HCT116 (cell line): Measurements from ENCODE around the gene ANKRD18A.

Source experiments
- ATF3 ChIP-seq: IDR thresholded peaks from 2 replicates; pipeline ENCODE4 v1.6.1; 2012
- CTCF ChIP-seq, 3 experiments: fragments of 200-600 bp in 1 of 3; sonication (generic) in 1 of 3; IDR thresholded peaks in 2 of 3; conservative IDR thresholded peaks in 1 of 3; 2 replicates each; pipeline ENCODE4 v1.5.1; 2012 to 2017; ENCODE audit warnings: low read depth in 2 of 3, low read length in 2 of 3, antibody characterized with exemption in 1 of 3, borderline replicate concordance in 1 of 3, control low read depth in 1 of 3, mild to moderate bottlenecking in 1 of 3, mixed read lengths in 1 of 3, mixed run types in 1 of 3, moderate library complexity in 1 of 3; ENCODE audit not compliant: insufficient read depth in 1 of 3
- EGR1 ChIP-seq: IDR thresholded peaks from 2 replicates; pipeline ENCODE4 v1.6.1; 2012; ENCODE audit warnings: low read depth
- EZH2 ChIP-seq: fragments of 200-600 bp; sonication (generic); IDR thresholded peaks from 2 replicates; pipeline ENCODE4 v1.6.1; 2017; ENCODE audit warnings: antibody characterized with exemption, mixed run types
- EZH2phosphoT487 ChIP-seq: fragments of 200-600 bp; IDR thresholded peaks from 2 replicates; pipeline ENCODE4 v1.6.1; 2018; ENCODE audit warnings: antibody characterized with exemption, borderline replicate concordance
- FOSL1 ChIP-seq: IDR thresholded peaks from 2 replicates; pipeline ENCODE4 v1.6.1; 2012; ENCODE audit warnings: low read depth
- MAX ChIP-seq: IDR thresholded peaks from 2 replicates; pipeline ENCODE4 v1.6.1; 2012
- POLR2A ChIP-seq: IDR thresholded peaks from 2 replicates; pipeline ENCODE4 v1.7.0; 2011; ENCODE audit warnings: borderline replicate concordance; ENCODE audit not compliant: insufficient read depth, insufficient read length; ENCODE audit errors: extremely low read depth
- POLR2AphosphoS5 ChIP-seq: IDR thresholded peaks from 2 replicates; pipeline ENCODE4 v1.6.1; 2011; ENCODE audit warnings: mild to moderate bottlenecking, low read depth, low read length, moderate library complexity
- TCF7L2 ChIP-seq: IDR thresholded peaks from 2 replicates; pipeline ENCODE4 v1.7.0; 2011; ENCODE audit warnings: borderline replicate concordance, inconsistent platforms; ENCODE audit not compliant: insufficient read depth, insufficient read length; ENCODE audit errors: extremely low read depth
- ZBTB33 ChIP-seq: IDR thresholded peaks from 2 replicates; pipeline ENCODE4 v1.6.1; 2011; ENCODE audit warnings: mild to moderate bottlenecking, low read length, moderate library complexity; ENCODE audit not compliant: insufficient replicate concordance; ENCODE audit errors: extremely low read depth
- ZFX ChIP-seq: fragments of 450-650 bp; IDR thresholded peaks from 2 replicates; pipeline ENCODE4 v1.6.1; 2017

- no peak for TF ChIP-seq ZBTB33
- no peak for TF ChIP-seq CTCF (IDR thresholded peaks at IDR 0.05 in 2 of 3, conservative IDR thresholded peaks at IDR 0.05 in 1 of 3; ENCODE audit: borderline replicate concordance in 1 of 3, insufficient read depth in 1 of 3, low read depth in 2 of 3, low read length in 2 of 3)
- TF ChIP-seq POLR2AphosphoS5 = no peak
- TF ChIP-seq FOSL1 = no peak
- TF ChIP-seq POLR2A = no peak
- no peak for TF ChIP-seq MAX
- no peak for TF ChIP-seq ZFX
- no peak for TF ChIP-seq EZH2
- no peak for TF ChIP-seq TCF7L2
- no peak for TF ChIP-seq EGR1
- TF ChIP-seq ATF3 = no peak
- TF ChIP-seq EZH2phosphoT487 = no peak
Measured at GRCh38 chr9:38668791-38669466, 48.5 kb upstream of the ANKRD18A start.
